ENCODE results near the gene COLQ.

GRCh38 chr3:15513116-15513515, 8.4 kb downstream of the COLQ start:
- TF ChIP-seq CTCF (IDR thresholded peaks at IDR 0.05), result no peak
- TF ChIP-seq POLR2A (IDR thresholded peaks at IDR 0.05), result no peak
